ENCODE results near the gene SGCE. TPM values are rescaled to one million over a fixed set of nuclear protein-coding genes. Genes with fewer than 3 reads are reported as not detected.
A peak's percentile ranks its signal among the peaks of the same experiment; 100 is the strongest.

Gene SGCE
- total RNA-seq, 1 experiment from 2014 or later: 30.4 TPM

DNA sequence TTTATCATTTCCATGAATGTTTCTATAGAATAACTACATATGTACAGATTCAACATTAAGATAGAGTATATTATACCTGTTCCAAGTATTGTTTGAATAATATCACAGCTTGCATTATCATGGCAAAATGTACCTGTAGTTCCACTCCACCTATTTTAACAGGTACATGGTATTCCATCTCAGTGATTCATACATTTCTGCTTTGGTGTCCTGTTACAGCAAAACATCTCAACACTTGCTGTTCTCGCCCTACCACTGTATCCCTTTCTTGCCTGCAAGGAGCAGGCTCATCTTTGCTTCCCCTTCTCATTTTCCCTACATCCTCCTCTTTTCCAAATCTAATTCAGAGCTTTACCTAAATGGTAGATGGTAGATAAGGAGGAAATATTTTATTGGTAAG is 27.1 kb upstream of the SGCE start:
- ChIA-PET CTCF (no interaction called here), POLR2A (ENCODE audit: unreplicated experiment) (no interaction called here)
- TF ChIP-seq EZH2 (IDR thresholded peaks at IDR 0.05; ENCODE audit: low read length, unreplicated experiment) (no peak), EZH2phosphoT487 (IDR thresholded peaks at IDR 0.05; ENCODE audit: borderline replicate concordance, low read length) (no peak)
- TF ChIP-seq, protein P1, sequence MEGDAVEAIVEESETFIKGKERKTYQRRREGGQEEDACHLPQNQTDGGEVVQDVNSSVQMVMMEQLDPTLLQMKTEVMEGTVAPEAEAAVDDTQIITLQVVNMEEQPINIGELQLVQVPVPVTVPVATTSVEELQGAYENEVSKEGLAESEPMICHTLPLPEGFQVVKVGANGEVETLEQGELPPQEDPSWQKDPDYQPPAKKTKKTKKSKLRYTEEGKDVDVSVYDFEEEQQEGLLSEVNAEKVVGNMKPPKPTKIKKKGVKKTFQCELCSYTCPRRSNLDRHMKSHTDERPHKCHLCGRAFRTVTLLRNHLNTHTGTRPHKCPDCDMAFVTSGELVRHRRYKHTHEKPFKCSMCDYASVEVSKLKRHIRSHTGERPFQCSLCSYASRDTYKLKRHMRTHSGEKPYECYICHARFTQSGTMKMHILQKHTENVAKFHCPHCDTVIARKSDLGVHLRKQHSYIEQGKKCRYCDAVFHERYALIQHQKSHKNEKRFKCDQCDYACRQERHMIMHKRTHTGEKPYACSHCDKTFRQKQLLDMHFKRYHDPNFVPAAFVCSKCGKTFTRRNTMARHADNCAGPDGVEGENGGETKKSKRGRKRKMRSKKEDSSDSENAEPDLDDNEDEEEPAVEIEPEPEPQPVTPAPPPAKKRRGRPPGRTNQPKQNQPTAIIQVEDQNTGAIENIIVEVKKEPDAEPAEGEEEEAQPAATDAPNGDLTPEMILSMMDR (conservative IDR thresholded peaks at IDR 0.05; ENCODE audit: low read depth, low read length): no peak
- DNase-seq (peak; percentile 39), ATAC-seq (peak; percentile 80)
- no TSS peak for BruUV-seq (replicated peaks)
- Histone ChIP-seq H3K79me2 (ENCODE audit: low read length) (no peaks in the 10 kb centered on the region), H3K4me3 (ENCODE audit: low read length) (no peak overlapping the region), H3K4me2 (ENCODE audit: low read length) (no peak overlapping the region), H3K9me2 (replicated peaks; ENCODE audit: low read length) (no peaks in the 10 kb centered on the region), H3F3A (ENCODE audit: low read length, unreplicated experiment) (no peaks in the 10 kb centered on the region), H3K9ac (ENCODE audit: low read length) (no peak overlapping the region), H3K27me3 (ENCODE audit: low read length) (no peaks in the 10 kb centered on the region), H4K20me1 (ENCODE audit: low read length) (no peaks in the 10 kb centered on the region), H3K27ac (ENCODE audit: low read length) (no peak overlapping the region), H3K36me3 (ENCODE audit: low read depth, low read length) (no peaks in the 10 kb centered on the region), H2AFZ (ENCODE audit: low read length) (no peak overlapping the region), H3K9me3 (ENCODE audit: low read length) (no peaks in the 10 kb centered on the region), H3K4me1 (ENCODE audit: insufficient read depth, low read length) (0 out of 2 replicates have a peak, but pooled peaks cover 6% of the 10 kb centered on the region)
- intact Hi-C loops (cut with micrococcal nuclease): no loop called here

DNA sequence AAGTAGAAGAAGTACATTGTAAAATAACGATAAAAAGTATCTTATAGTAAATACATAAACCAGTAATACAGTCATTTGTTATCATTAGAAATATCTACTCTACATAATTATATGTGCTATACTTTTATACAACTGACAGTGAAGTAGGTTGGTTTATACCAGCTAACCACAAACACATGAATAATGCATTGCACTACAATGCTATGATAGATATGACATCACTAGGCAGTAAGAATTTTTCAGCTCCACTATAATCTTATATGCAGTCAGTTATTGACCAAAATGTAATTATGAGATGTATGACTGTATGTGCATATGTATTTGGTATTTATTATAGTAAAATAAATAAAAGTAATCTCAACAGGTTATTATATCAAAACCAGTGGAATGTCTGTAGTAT is 23.4 kb upstream of the SGCE start:
- POLR2A ChIA-PET (ENCODE audit: unreplicated experiment): no interaction called here
- H3K9me3 ChIP-seq (ENCODE audit: low read length): no peaks in the 10 kb centered on the region
- ATAC-seq (no peak), DNase-seq (no peak)
- no peak overlapping the region for H3K27ac ChIP-seq (ENCODE audit: low read length)
- H2AFZ ChIP-seq (ENCODE audit: low read length): no peak overlapping the region
- TF ChIP-seq EZH2 (IDR thresholded peaks at IDR 0.05; ENCODE audit: low read length, unreplicated experiment) (no peak), EZH2phosphoT487 (IDR thresholded peaks at IDR 0.05; ENCODE audit: borderline replicate concordance, low read length) (no peak)
- TF ChIP-seq, protein P1 (conservative IDR thresholded peaks at IDR 0.05; ENCODE audit: low read depth, low read length): no peak
- no peaks in the 10 kb centered on the region for H4K20me1 ChIP-seq (ENCODE audit: low read length)
- intact Hi-C loops (cut with micrococcal nuclease): no loop called here
- BruUV-seq (replicated peaks): no TSS peak
- no peaks in the 10 kb centered on the region for H3F3A ChIP-seq (ENCODE audit: low read length, unreplicated experiment)
- H3K4me2 ChIP-seq (ENCODE audit: low read length): no peak overlapping the region
- H3K36me3 ChIP-seq (ENCODE audit: low read depth, low read length): no peaks in the 10 kb centered on the region
- CTCF ChIA-PET: no interaction called here
- H3K9ac ChIP-seq (ENCODE audit: low read length): no peak overlapping the region
- no peaks in the 10 kb centered on the region for H3K9me2 ChIP-seq (replicated peaks; ENCODE audit: low read length)
- H3K4me3 ChIP-seq (ENCODE audit: low read length): no peak overlapping the region
- H3K79me2 ChIP-seq (ENCODE audit: low read length): no peaks in the 10 kb centered on the region
- H3K27me3 ChIP-seq (ENCODE audit: low read length): no peaks in the 10 kb centered on the region
- 0 out of 2 replicates have a peak, but pooled peaks cover 6% of the 10 kb centered on the region for H3K4me1 ChIP-seq (ENCODE audit: insufficient read depth, low read length)

DNA sequence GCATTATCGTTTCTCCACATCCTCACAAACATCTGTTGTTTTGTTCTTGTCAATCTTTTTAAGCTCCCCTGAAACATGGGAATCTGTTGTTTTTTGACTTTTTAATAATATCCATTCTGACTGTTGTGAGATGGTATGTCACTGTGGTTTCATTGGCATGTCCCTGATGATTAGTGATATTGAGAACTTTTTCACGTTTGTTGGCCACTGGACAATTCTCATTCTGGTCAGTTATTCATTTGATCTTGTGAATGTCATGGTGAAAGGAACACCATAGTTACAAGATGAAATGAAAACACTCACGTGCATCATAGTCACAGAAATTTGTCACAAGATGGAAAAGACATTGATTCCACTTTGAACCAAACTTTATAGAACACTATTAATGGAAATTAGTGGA is 20.5 kb upstream of the SGCE start:
- Histone ChIP-seq H3K36me3 (ENCODE audit: low read depth, low read length) (no peaks in the 10 kb centered on the region), H3K4me3 (ENCODE audit: low read length) (no peak overlapping the region), H2AFZ (ENCODE audit: low read length) (no peak overlapping the region), H4K20me1 (ENCODE audit: low read length) (no peaks in the 10 kb centered on the region), H3K27ac (ENCODE audit: low read length) (no peak overlapping the region), H3F3A (ENCODE audit: low read length, unreplicated experiment) (no peaks in the 10 kb centered on the region), H3K4me1 (ENCODE audit: insufficient read depth, low read length) (no peaks in the 10 kb centered on the region), H3K9ac (ENCODE audit: low read length) (no peak overlapping the region), H3K9me2 (replicated peaks; ENCODE audit: low read length) (no peaks in the 10 kb centered on the region), H3K27me3 (ENCODE audit: low read length) (no peaks in the 10 kb centered on the region), H3K79me2 (ENCODE audit: low read length) (no peaks in the 10 kb centered on the region), H3K4me2 (ENCODE audit: low read length) (no peak overlapping the region), H3K9me3 (ENCODE audit: low read length) (no peaks in the 10 kb centered on the region)
- DNase-seq (no peak), ATAC-seq (no peak)
- TF ChIP-seq EZH2 (IDR thresholded peaks at IDR 0.05; ENCODE audit: low read length, unreplicated experiment) (no peak), EZH2phosphoT487 (IDR thresholded peaks at IDR 0.05; ENCODE audit: borderline replicate concordance, low read length) (no peak)
- TF ChIP-seq, protein P1 (conservative IDR thresholded peaks at IDR 0.05; ENCODE audit: low read depth, low read length): no peak
- intact Hi-C loops (cut with micrococcal nuclease): no loop called here
- ChIA-PET CTCF (no interaction called here), POLR2A (ENCODE audit: unreplicated experiment) (no interaction called here)
- no TSS peak for BruUV-seq (replicated peaks)
